ENCODE data around the gene ADAMTS7. TPM values are rescaled to one million over a fixed set of nuclear protein-coding genes. Genes with fewer than 3 reads are reported as not detected.

The ADAMTS7 gene
- total and polyA plus RNA-seq, 2 of the 8 experiments (the other 6 are each of a cell fraction or from before 2014, with no cell fraction given), result 27.9 to 45.2 TPM

DNA sequence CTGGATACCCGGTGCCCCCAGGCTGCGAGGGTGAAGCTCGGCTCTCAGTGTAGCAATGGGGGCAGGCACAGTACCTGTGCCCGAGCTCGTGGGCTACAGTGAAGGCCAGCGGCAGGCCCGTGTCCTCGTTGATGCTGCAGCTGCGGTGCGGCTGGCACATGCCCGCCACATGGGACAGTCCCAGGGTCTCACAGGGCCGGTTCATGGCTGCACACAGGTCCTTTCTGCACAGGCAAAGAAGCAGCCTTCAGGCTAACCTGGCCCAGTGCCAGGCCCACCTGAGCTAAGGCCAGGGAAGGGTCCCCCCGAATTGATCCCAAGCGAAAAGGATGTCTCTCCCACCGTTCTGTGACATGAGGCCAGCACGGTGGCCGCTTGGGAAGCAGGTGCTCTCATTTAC is 21.6 kb downstream of the ADAMTS7 start:
- peaks cover 3 to 12% of the 10 kb centered on the region in 2 experiments for H4K20me1 ChIP-seq (replicated peaks in 1 of 2; ENCODE audit: control insufficient read depth in 1 of 2, insufficient read depth in 2 of 2, low read length in 2 of 2)
- FAIRE-seq (no peak), DNase-seq (ENCODE audit: low read depth in 1 of 2, low spot score in 2 of 2) (no peak)
- no peaks in the 10 kb centered on the region; the same call in 1 of the 2 replicates for H3K79me1 ChIP-seq (ENCODE audit: low read depth, low read length)
- no peak overlapping the region for H3K27ac ChIP-seq (ENCODE audit: low read depth, low read length)
- H3K4me1 ChIP-seq (replicated peaks in 1 of 4; ENCODE audit: control insufficient read depth in 3 of 4, insufficient read depth in 4 of 4, low read length in 3 of 4), result no peaks in the 10 kb centered on the region
- no peak overlapping the region for H2BK12ac ChIP-seq (ENCODE audit: low read depth, low read length)
- no peak overlapping the region for H3K4me3 ChIP-seq (ENCODE audit: extremely low read depth in 1 of 4, insufficient read depth in 2 of 4, low read depth in 3 of 4, low read length in 4 of 4)
- no peak overlapping the region for H3K4ac ChIP-seq (replicated peaks; ENCODE audit: insufficient read length, low read depth, low read length)
- H4K8ac ChIP-seq (ENCODE audit: extremely low read depth, insufficient read depth, low read length), result peak overlapping the region; percentile 57
- no peaks in the 10 kb centered on the region for H3K79me2 ChIP-seq (ENCODE audit: control insufficient read depth in 1 of 2, insufficient read depth in 2 of 2, low read length in 2 of 2)
- WGBS, 2 experiments (ENCODE audit: extremely low coverage in 1 of 2, insufficient coverage in 1 of 2, insufficient read length in 1 of 2, insufficient replicate concordance in 2 of 2, low coverage in 1 of 2, low lambda C conversion rate in 2 of 2, missing lambda C conversion rate in 1 of 2), result 94% methylated on average over 14 of the region's 17 CpGs; no CpG with 5 or more reads in 1 of the 2 experiments
- H3K36me3 ChIP-seq (ENCODE audit: control insufficient read depth in 2 of 4, insufficient read depth in 4 of 4, low read length in 3 of 4), result peaks cover 0 to 15% (median 5%) of the 10 kb centered on the region in 4 experiments; a peak in 6 of 8 replicates
- no peak overlapping the region for H4K91ac ChIP-seq (replicated peaks; ENCODE audit: insufficient read length, low read length)
- H3K23ac ChIP-seq (ENCODE audit: insufficient read length), result no peak overlapping the region
- CTCF ChIA-PET (ENCODE audit: partially characterized antibody), result interaction anchor here (1.0 kb wide), 1 partner anchor 35 kb away, joined by 5 read pairs; no protein-coding TSS in a partner anchor
- no peak overlapping the region for H3K56ac ChIP-seq (replicated peaks; ENCODE audit: insufficient read length, low read depth, low read length)
- H2BK5ac ChIP-seq (ENCODE audit: low read depth, low read length), result no peak overlapping the region
- TF ChIP-seq, protein P1, sequence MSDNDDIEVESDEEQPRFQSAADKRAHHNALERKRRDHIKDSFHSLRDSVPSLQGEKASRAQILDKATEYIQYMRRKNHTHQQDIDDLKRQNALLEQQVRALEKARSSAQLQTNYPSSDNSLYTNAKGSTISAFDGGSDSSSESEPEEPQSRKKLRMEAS (IDR thresholded peaks at IDR 0.05), result no peak
- TF ChIP-seq TAF7 (optimal IDR thresholded peaks at IDR 0.05; ENCODE audit: borderline replicate concordance, low read depth, low read length), result no peak
- TF ChIP-seq TBP (IDR thresholded peaks at IDR 0.05; ENCODE audit: low read depth, low read length), result no peak
- H3K4me2 ChIP-seq (ENCODE audit: insufficient read depth in 1 of 2, low read depth in 2 of 2, low read length in 2 of 2), result no peak overlapping the region
- POLR2A ChIA-PET (ENCODE audit: partially characterized antibody), result no interaction called here
- H4K5ac ChIP-seq (ENCODE audit: insufficient read length, low read depth, low read length), result no peak overlapping the region
- H3K9me3 ChIP-seq (ENCODE audit: insufficient read depth in 2 of 2, low read depth in 1 of 2, low read length in 1 of 2), result no peaks in the 10 kb centered on the region
- H3K23me2 ChIP-seq (ENCODE audit: low read depth, low read length), result no peaks in the 10 kb centered on the region
- H3K27me3 ChIP-seq (replicated peaks in 1 of 4; ENCODE audit: control insufficient read depth in 3 of 4, extremely low read depth in 1 of 4, insufficient read depth in 3 of 4, low read length in 3 of 4), result no peaks in the 10 kb centered on the region
- no peak overlapping the region for H3K14ac ChIP-seq (ENCODE audit: insufficient read length)
- H3K9ac ChIP-seq (replicated peaks in 1 of 4; ENCODE audit: extremely low read depth in 1 of 4, low read depth in 3 of 4, low read length in 3 of 4), result no peak overlapping the region
- no peak overlapping the region for H2BK120ac ChIP-seq (replicated peaks; ENCODE audit: low read depth, low read length)
- H2AK5ac ChIP-seq (ENCODE audit: low read depth, low read length), result no peak overlapping the region
- H2BK15ac ChIP-seq (ENCODE audit: low read length), result no peak overlapping the region
- H2AFZ ChIP-seq (ENCODE audit: low read length), result no peak overlapping the region
- H2BK20ac ChIP-seq (ENCODE audit: low read length), result no peak overlapping the region
- H3K18ac ChIP-seq (ENCODE audit: extremely low read depth, low read length), result no peak overlapping the region

Measured in H1 (cell line).